Measurements from ENCODE around the gene NFIC. TPM values are rescaled to one million over a fixed set of nuclear protein-coding genes. Genes with fewer than 3 reads are reported as not detected.

NFIC gene
- total and polyA plus RNA-seq, 2 of the 4 experiments (the other 2 are of a cell fraction) = 21.9 to 32.1 TPM

DNA sequence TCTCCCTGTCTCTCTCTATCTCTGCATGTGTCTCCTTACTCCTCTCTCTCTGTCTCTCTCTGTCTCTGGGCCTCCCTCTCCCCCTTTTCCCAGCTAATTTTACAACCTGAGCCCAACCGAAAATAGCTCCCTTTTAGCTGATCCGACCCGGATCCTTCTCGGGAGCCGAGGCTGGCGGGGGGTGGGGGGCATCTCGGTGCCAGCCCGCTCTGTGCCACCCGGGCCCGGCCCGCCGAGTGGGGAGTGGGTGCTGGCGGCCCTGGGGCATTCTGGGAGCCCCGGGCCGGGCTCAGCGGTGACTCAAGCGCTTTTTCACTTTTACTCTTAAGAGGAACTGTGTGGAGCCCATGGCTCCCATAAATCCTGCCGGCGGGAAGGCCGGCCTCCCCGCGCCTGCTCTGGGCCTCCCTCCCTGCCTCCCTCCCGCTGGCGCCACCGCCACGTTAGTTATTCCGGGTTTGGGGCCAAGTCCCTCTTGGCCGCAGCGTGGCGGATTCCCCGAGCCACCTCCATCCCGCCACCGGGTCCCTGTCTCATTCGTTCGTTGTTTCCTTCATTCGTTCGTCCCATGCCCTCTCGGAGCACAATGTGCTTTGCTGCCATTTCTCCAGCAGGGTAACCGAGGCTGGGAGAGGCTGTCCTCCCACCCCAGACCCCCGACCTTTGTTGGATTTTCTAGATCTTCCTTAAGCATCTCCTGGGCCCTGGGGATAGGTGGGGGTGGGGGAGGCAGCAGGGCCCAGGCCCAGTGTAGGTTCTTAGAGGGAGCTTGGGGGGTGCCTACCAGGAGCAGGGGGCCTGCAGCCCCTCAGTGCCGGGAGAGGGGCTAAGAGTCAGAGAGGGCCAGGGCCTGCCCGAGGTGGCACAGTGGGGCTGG, 3.2 kb downstream of the NFIC start:
- no peaks in the 10 kb centered on the region for H3K27me3 ChIP-seq (ENCODE audit: control insufficient read depth, insufficient read depth, low read length)
- ATAC-seq (ENCODE audit: low read depth) = peak; percentile 31
- H3K79me1 ChIP-seq (ENCODE audit: low read depth in 1 of 2, low read length in 2 of 2) = peaks cover 3 to 59% of the 10 kb centered on the region in 2 experiments; a peak in 3 of 4 replicates
- peak; percentile 63 for DNase-seq
- no TSS peak for BruUV-seq (replicated peaks)
- POLR2A ChIA-PET (ENCODE audit: unreplicated experiment) = interaction anchor here (0.6 kb wide), 1 partner anchor 137 kb away, joined by 3 read pairs; no protein-coding TSS in a partner anchor
- H4K5ac ChIP-seq (ENCODE audit: low read depth, low read length) = peak overlapping the region; percentile 78
- H4K91ac ChIP-seq (ENCODE audit: insufficient read depth, low read depth, low read length) = peak overlapping the region; percentile 75
- peak overlapping the region; percentile 54; the same call in 1 of the 3 replicates for H2BK15ac ChIP-seq (ENCODE audit: low read depth, low read length)
- peaks cover 9% of the 10 kb centered on the region for H3K9me1 ChIP-seq (ENCODE audit: insufficient read depth, low read length)
- H3K4ac ChIP-seq (ENCODE audit: low read depth, low read length) = peak overlapping the region; percentile 98
- CTCF ChIA-PET = interaction anchor here (0.5 kb wide), 1 partner anchor 11 kb away, joined by 4 read pairs; no protein-coding TSS in a partner anchor
- peaks cover 7% of the 10 kb centered on the region for H3K36me3 ChIP-seq (ENCODE audit: control insufficient read depth, insufficient read depth, low read length)
- H3K4me1 ChIP-seq (ENCODE audit: control insufficient read depth, insufficient read depth, low read length) = peaks cover 40% of the 10 kb centered on the region
- H3K14ac ChIP-seq (replicated peaks; ENCODE audit: low read depth, low read length) = peak overlapping the region; percentile 99
- peak overlapping the region; percentile 89 for H3K4me3 ChIP-seq (ENCODE audit: insufficient read depth, low read depth, low read length)
- H3K27ac ChIP-seq (ENCODE audit: insufficient read depth, low read length) = peak overlapping the region; percentile 97
- peaks cover 76% of the 10 kb centered on the region for H4K20me1 ChIP-seq (ENCODE audit: insufficient read depth, low read length)
- TF ChIP-seq MXI1 (IDR thresholded peaks at IDR 0.05; ENCODE audit: borderline replicate concordance, low read depth, low read length) (0 out of 2 replicates have a peak, but pooled peaks have one; percentile 12), MAFK (IDR thresholded peaks at IDR 0.05; ENCODE audit: low read depth, low read length) (no peak), CEBPB (IDR thresholded peaks at IDR 0.05; ENCODE audit: low read depth, low read length) (no peak), POLR2A (IDR thresholded peaks at IDR 0.05; ENCODE audit: low read depth, low read length) (peak; percentile 39; the same call in 1 of the 2 replicates), NFE2L2 (IDR thresholded peaks at IDR 0.05; ENCODE audit: low read depth, low read length) (no peak), CHD1 (IDR thresholded peaks at IDR 0.05; ENCODE audit: low read depth, low read length) (no peak), MAZ (IDR thresholded peaks at IDR 0.05; ENCODE audit: borderline replicate concordance, low read depth, low read length) (0 out of 2 replicates have a peak, but pooled peaks have one; percentile 51), BHLHE40 (IDR thresholded peaks at IDR 0.05; ENCODE audit: low read depth, low read length) (no peak)
- H4K8ac ChIP-seq (ENCODE audit: low read depth in 2 of 2, low read length in 2 of 2) = peak overlapping the region; percentile 69 to 81; a peak in 3 of 4 replicates
- H2BK20ac ChIP-seq (ENCODE audit: low read depth, low read length) = peak overlapping the region; percentile 28; the same call in 1 of the 2 replicates
- peak overlapping the region; percentile 94 for H2BK5ac ChIP-seq (ENCODE audit: low read depth, low read length, poor library complexity, severe bottlenecking)
- intact Hi-C loops (cut with micrococcal nuclease) (loop anchor here (2.0 kb wide), 1 partner anchor 35 kb away; no protein-coding TSS in a partner anchor), in situ Hi-C loops (cut with MboI; ENCODE audit: low sequenced_read_pairs) (no loop called here), dilution Hi-C loops (cut with HindIII; ENCODE audit: low sequenced_read_pairs, unreplicated experiment) (no loop called here)
- peak overlapping the region; percentile 93 for H3K4me2 ChIP-seq (ENCODE audit: low read depth, low read length)
- peak overlapping the region; percentile 75 for H3K18ac ChIP-seq (ENCODE audit: low read depth, low read length)
- peak overlapping the region; percentile 78 for H2AK9ac ChIP-seq (replicated peaks; ENCODE audit: low read depth, low read length, poor library complexity)
- H3K56ac ChIP-seq (ENCODE audit: extremely low read depth, insufficient read depth, low read length) = peak overlapping the region; percentile 68
- WGBS, 2 experiments (ENCODE audit: extremely low coverage in 2 of 2, insufficient read length in 1 of 2) = 10% methylated on average over 5 of the region's 42 CpGs; no CpG with 5 or more reads in 1 of the 2 experiments
- peak overlapping the region; percentile 97 for H3K23ac ChIP-seq (ENCODE audit: low read depth, low read length)
- H2AK5ac ChIP-seq (ENCODE audit: low read depth, low read length) = peak overlapping the region; percentile 97
- H3K9me3 ChIP-seq (ENCODE audit: control insufficient read depth, insufficient read depth, low read length) = no peaks in the 10 kb centered on the region
- H3K9ac ChIP-seq (ENCODE audit: low read depth, low read length) = peak overlapping the region; percentile 84
- H2AFZ ChIP-seq (replicated peaks; ENCODE audit: low read length, poor library complexity) = peak overlapping the region; percentile 85
- peak overlapping the region; percentile 81 for H2BK120ac ChIP-seq (ENCODE audit: low read depth, low read length)
